SK-N-MC (cell line): ENCODE data around the gene FOXO6.

Experiments
- EZH2 ChIP-seq: fragments of 200-600 bp; sonication (generic); IDR thresholded peaks from one replicate; pipeline ENCODE4 v1.6.1; 2017; ENCODE audit warnings: antibody characterized with exemption
- POLR2AphosphoS5 ChIP-seq: IDR thresholded peaks from 2 replicates; pipeline ENCODE4 v1.6.1; 2012; ENCODE audit warnings: mild to moderate bottlenecking, low read depth, low read length, borderline replicate concordance

GRCh38 chr1:41431490-41432350 lies 70.5 kb downstream of the FOXO6 start:
- no peak for TF ChIP-seq EZH2
- TF ChIP-seq POLR2AphosphoS5 = no peak
